ENCODE results near the gene CBLC.

CBLC gene

GRCh38 chr19:44847144-44848035 lies 69.7 kb downstream of the CBLC start:
- TF ChIP-seq CTCF (IDR thresholded peaks at IDR 0.05): no peak

- TF ChIP-seq CTCF (IDR thresholded peaks at IDR 0.05): no peak
Observed at GRCh38 chr19:44848036-44848811, 70.5 kb downstream of the CBLC start.

- TF ChIP-seq CTCF (IDR thresholded peaks at IDR 0.05): no peak
Observed at GRCh38 chr19:44848812-44849447, 71.2 kb downstream of the CBLC start.
